ENCODE data around the gene MOB4.

DNA sequence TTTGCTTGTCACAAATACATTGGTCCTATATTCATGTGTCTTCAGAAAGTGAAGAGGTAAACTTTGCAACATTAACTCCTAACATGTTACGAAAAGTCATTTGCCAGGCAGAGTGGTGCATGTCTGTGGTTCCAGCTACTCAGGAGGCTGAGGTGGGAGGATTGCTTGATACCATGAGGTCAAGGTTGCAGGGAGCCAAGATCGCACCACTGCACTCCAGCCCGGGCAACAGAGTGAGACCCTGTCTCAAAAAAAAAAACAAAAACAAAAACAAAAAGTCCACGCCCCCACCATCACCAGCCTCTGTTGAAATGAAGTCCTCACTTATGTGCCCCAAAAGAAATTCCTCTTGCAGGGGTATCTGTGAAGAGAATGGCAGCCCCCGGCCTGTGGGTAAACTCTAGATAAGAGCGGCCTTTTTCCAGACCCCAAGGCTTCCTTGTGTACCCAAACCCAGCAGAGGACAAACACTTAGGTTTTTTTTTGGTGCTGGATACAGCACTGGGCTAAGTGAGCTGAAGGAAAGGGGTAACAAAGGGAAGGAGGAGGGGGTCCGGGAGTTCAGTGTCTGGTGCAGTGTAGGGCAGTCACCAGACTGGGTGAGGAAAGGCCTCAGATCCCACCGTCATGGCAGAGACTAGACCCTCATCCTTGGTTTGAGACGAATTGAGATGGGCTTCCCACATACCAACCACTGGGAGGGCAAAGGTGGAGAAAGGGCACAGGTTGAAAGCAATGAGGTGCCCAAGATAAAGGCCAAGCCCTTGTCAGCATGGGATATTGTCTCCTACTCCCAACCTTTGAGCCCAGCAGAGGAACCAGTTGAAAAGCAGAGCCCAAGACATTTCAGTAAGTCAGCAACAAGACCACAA is 35.5 kb upstream of the MOB4 start:
- TF ChIP-seq, protein P1, sequence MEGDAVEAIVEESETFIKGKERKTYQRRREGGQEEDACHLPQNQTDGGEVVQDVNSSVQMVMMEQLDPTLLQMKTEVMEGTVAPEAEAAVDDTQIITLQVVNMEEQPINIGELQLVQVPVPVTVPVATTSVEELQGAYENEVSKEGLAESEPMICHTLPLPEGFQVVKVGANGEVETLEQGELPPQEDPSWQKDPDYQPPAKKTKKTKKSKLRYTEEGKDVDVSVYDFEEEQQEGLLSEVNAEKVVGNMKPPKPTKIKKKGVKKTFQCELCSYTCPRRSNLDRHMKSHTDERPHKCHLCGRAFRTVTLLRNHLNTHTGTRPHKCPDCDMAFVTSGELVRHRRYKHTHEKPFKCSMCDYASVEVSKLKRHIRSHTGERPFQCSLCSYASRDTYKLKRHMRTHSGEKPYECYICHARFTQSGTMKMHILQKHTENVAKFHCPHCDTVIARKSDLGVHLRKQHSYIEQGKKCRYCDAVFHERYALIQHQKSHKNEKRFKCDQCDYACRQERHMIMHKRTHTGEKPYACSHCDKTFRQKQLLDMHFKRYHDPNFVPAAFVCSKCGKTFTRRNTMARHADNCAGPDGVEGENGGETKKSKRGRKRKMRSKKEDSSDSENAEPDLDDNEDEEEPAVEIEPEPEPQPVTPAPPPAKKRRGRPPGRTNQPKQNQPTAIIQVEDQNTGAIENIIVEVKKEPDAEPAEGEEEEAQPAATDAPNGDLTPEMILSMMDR (IDR thresholded peaks at IDR 0.05; ENCODE audit: low read length) = no peak
- TF ChIP-seq EZH2 (optimal IDR thresholded peaks at IDR 0.05; ENCODE audit: low read depth, low read length) (no peak), EZH2phosphoT487 (IDR thresholded peaks at IDR 0.05; ENCODE audit: low read length) (no peak)

Data from MM.1S (cell line).